Nephron (organoid): ENCODE data around the gene NFKBIB.
"Not testable (repeated sequence)": the region's sequence is repeated elsewhere in the genome, so short reads cannot be mapped to it uniquely, and the experiment has no call there.

ENCODE experiments used
- H3K27ac Mint-ChIP-seq, 3 experiments: 2 replicates each; pipeline ENCODE4 v1.8.0; 2020; ENCODE audit warnings: mixed read lengths in 3 of 3, mild to moderate bottlenecking in 2 of 3, moderate library complexity in 1 of 3
- H3K27me3 Mint-ChIP-seq: 2 replicates; pipeline ENCODE4 v1.8.0; 2021; ENCODE audit warnings: low read depth, mild to moderate bottlenecking, moderate library complexity, mixed read lengths
- H3K36me3 Mint-ChIP-seq: 2 replicates; pipeline ENCODE4 v1.8.0; 2020; ENCODE audit warnings: low read depth, mixed read lengths
- H3K4me1 Mint-ChIP-seq: 2 replicates; pipeline ENCODE4 v1.8.0; 2020; ENCODE audit warnings: mixed read lengths
- H3K4me3 Mint-ChIP-seq, 3 experiments: 2 replicates each; pipeline ENCODE4 v1.8.0; 2020; ENCODE audit warnings: mild to moderate bottlenecking in 3 of 3, mixed read lengths in 3 of 3, moderate library complexity in 2 of 3
- H3K9me3 Mint-ChIP-seq: 2 replicates; pipeline ENCODE4 v1.8.0; 2020; ENCODE audit warnings: mixed read lengths
- TF ChIP-seq, protein P1 (sequence below), 3 experiments: fragments of 200-600 bp; sonication (generic); IDR thresholded peaks; one replicate each; pipeline ENCODE4 v1.5.0; 2021; ENCODE audit warnings: antibody characterized with exemption in 3 of 3; ENCODE audit not compliant: unreplicated experiment in 3 of 3

Gene NFKBIB

DNA sequence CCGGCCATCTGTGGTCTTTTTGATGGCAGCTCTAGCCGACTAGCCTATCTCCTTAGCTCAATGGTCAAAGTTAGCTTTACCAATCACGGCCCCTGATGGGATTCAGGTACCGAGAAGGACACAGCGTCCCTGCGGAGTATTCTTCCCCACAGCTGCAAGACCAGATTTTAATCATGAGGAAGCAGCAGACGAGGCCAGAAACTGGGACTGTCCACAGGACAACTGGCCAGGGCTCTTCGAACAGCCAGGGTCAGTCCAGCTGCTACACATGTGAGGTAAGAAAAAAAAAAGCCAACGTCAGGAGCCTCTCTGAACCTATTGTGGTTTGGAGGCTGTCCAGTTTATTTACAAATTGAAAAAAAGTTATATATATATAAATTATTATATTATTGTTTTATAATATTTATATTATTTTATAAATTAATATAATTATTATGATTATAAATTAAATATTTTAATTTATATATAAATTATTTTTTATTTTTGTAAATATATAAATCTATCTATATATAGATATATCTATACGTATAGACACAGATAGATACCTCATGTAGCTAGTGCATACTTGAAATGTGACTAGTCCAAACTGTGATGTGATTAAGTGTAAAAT is 32.5 kb upstream of the NFKBIB start:
- no peak overlapping the region for H3K27ac Mint-ChIP-seq
- H3K4me1 Mint-ChIP-seq: peaks cover 23% of the 10 kb centered on the region
- no peaks in the 10 kb centered on the region for H3K9me3 Mint-ChIP-seq
- no peaks in the 10 kb centered on the region for H3K36me3 Mint-ChIP-seq
- TF ChIP-seq, protein P1, sequence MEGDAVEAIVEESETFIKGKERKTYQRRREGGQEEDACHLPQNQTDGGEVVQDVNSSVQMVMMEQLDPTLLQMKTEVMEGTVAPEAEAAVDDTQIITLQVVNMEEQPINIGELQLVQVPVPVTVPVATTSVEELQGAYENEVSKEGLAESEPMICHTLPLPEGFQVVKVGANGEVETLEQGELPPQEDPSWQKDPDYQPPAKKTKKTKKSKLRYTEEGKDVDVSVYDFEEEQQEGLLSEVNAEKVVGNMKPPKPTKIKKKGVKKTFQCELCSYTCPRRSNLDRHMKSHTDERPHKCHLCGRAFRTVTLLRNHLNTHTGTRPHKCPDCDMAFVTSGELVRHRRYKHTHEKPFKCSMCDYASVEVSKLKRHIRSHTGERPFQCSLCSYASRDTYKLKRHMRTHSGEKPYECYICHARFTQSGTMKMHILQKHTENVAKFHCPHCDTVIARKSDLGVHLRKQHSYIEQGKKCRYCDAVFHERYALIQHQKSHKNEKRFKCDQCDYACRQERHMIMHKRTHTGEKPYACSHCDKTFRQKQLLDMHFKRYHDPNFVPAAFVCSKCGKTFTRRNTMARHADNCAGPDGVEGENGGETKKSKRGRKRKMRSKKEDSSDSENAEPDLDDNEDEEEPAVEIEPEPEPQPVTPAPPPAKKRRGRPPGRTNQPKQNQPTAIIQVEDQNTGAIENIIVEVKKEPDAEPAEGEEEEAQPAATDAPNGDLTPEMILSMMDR (IDR thresholded peaks at IDR 0.05; ENCODE audit: unreplicated experiment in 3 of 3): no peak
- peaks cover 22% of the 10 kb centered on the region for H3K27me3 Mint-ChIP-seq
- no peak overlapping the region for H3K4me3 Mint-ChIP-seq

DNA sequence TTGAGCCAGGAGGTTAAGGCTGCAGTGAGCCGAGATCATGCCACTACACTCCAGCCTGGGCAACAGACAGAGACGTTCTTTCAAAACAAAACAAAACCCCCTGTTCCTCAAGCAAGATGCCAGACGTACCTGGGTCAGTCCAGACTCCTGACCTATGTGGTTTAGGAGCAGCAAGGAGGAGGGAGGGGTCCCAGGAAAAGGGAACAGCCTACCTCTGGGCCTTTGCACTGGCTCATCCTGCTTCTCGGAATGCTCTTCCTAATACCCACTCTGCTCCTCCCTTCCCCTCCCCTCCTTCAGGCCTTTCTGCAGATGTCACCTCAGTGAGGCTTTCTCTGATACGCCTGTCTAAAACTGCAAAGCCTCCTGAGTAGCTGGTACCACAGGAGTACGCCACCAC is 31.2 kb upstream of the NFKBIB start:
- Mint-ChIP-seq H3K27me3 (peaks cover 22% of the 10 kb centered on the region), H3K27ac (no peak overlapping the region), H3K4me1 (peaks cover 19% of the 10 kb centered on the region), H3K4me3 (peak overlapping the region in 1 of 3 experiments; percentile 14), H3K9me3 (no peaks in the 10 kb centered on the region), H3K36me3 (no peaks in the 10 kb centered on the region)
- TF ChIP-seq, protein P1 (IDR thresholded peaks at IDR 0.05; ENCODE audit: unreplicated experiment in 3 of 3): no peak

DNA sequence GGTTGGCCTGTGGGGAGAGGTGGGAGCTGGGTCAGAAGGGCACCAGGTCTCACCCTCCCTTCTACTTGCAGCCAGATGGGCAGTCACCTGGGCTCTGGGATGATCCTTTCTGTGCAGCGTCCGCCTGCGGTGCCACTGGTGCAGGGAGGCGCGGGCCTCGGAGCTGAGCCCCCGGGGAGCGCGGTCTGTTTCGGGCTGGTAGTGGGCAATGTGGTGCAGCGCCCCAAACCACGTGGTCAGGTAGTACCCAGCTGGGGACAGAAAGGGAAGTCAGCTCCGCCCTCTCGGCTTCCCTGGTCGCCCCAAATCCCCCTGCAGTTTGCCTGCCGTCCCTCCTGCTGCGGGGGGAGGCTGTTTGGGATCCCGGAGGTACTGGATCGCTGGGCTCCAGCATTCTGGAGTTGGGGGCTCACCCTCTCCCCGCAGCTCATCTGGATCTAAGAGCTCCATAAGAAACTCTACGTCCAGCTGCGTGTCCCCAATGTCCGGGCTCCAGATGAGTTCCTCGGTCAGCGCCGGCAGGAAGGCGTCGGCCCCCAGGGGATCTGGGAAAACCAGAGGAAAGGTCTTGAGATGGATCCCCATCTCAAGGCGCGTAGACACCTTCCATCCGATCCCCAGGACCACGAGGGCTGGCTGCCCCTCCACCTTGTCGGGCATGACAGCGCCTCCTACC is 30.5 kb upstream of the NFKBIB start:
- H3K9me3 Mint-ChIP-seq: no peaks in the 10 kb centered on the region
- TF ChIP-seq, protein P1 (IDR thresholded peaks at IDR 0.05; ENCODE audit: unreplicated experiment in 3 of 3): no peak
- peak overlapping the region; percentile 60 to 73 (median 67) for H3K4me3 Mint-ChIP-seq
- peak overlapping the region in 1 of 3 experiments; percentile 29 for H3K27ac Mint-ChIP-seq
- H3K27me3 Mint-ChIP-seq: peaks cover 22% of the 10 kb centered on the region
- no peaks in the 10 kb centered on the region for H3K36me3 Mint-ChIP-seq
- H3K4me1 Mint-ChIP-seq: peaks cover 18% of the 10 kb centered on the region

DNA sequence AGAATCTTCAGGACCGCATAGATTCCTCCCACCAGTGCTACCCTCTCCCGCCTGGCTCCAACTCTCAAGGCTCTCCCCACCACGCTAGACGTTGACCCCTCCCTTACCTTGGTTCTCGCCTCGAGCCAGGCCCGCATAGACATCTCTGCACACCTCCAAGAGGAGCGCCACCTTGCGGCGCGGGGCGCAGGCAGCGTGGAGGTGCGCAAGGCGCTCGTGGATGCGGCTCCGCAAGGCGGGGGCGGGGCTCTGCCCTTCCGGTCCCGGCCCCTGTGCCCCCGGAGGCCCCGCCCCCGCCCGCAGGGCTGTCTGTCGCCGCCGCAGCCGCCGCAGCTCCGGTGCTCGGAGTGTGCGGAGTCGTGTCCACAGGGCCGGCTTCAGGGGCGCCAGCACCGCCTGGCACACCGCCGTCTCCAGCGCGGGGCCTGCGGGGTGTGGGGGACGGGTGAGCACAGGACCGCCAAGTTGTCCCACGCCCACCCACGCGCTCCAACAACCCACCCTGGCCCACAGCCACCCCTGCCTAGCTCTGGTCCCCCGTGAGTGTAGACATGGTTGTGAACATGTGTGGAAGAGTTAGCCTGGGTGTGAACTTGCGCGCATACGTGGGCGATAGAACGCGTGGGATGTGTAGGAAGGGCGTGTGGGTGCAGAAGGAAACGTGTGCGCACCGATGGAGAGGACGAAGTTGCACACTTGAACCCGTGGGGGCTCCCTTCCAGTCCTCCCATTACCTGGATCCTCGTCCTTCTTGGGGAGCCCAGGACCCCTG is 29.7 kb upstream of the NFKBIB start:
- H3K27ac Mint-ChIP-seq: peak overlapping the region in 1 of 3 experiments; percentile 29
- TF ChIP-seq, protein P1 (IDR thresholded peaks at IDR 0.05; ENCODE audit: unreplicated experiment in 3 of 3): peak; percentile 62 to 81 (median 74)
- peak overlapping the region; percentile 60 to 73 (median 67) for H3K4me3 Mint-ChIP-seq
- peaks cover 10% of the 10 kb centered on the region for H3K4me1 Mint-ChIP-seq
- peaks cover 22% of the 10 kb centered on the region for H3K27me3 Mint-ChIP-seq
- no peaks in the 10 kb centered on the region for H3K9me3 Mint-ChIP-seq
- H3K36me3 Mint-ChIP-seq: no peaks in the 10 kb centered on the region

DNA sequence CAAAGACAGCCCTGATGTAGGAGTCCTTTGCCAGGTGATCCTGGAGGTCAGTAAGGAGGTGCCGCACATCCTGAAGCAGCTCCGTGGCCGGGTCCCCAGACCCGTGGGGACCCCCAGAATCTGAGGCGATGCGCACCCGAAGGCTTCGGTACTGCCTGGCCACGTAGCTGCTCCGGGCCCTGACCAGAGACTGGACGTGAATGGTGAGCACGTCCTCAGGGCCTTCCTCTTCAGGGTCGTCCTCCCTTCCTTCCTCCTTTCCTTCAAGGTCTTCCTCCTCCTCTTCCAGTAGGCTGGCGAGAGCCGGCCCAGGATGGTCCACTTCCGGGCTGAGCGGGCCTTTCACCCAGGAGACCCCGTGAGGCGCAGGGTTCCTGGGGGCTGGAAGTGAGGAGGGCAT is 29.2 kb upstream of the NFKBIB start:
- H3K27ac Mint-ChIP-seq: no peak overlapping the region
- peaks cover 7% of the 10 kb centered on the region for H3K4me1 Mint-ChIP-seq
- H3K4me3 Mint-ChIP-seq: peak overlapping the region in 1 of 3 experiments; percentile 24
- no peaks in the 10 kb centered on the region for H3K36me3 Mint-ChIP-seq
- no peaks in the 10 kb centered on the region for H3K9me3 Mint-ChIP-seq
- TF ChIP-seq, protein P1 (IDR thresholded peaks at IDR 0.05; ENCODE audit: unreplicated experiment in 3 of 3): no peak
- H3K27me3 Mint-ChIP-seq: peaks cover 22% of the 10 kb centered on the region

DNA sequence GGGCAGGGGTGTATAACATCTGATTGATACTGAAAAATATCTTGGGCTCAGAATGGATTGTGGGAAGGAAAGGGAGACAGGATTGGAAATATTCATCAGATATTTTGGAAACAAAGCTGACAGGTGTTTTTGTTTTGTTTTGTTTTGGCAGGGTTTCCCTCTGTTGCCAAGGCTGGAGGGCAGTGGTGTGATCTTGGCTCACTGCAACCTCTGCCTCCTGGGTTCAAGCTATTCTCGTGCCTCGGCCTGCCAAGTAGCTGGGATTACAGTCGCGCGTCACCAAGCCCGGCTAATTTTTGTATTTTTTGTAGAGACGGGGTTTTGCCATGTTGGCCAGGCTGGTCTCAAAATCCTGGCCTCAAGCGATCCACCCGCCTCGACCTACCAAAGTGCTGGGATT is 26.4 kb upstream of the NFKBIB start:
- Mint-ChIP-seq H3K27ac (peak overlapping the region; percentile 16 to 54 (median 36)), H3K4me1 (peaks cover 32% of the 10 kb centered on the region), H3K27me3 (peaks cover 22% of the 10 kb centered on the region)

More for the DNA sequence above, 26.4 kb upstream of the NFKBIB start:
- H3K36me3 Mint-ChIP-seq, H3K9me3 Mint-ChIP-seq, H3K4me3 Mint-ChIP-seq: not testable (repeated sequence)
